Natural killer cell (primary cell): Measurements from ENCODE around the gene NFIA. TPM values are rescaled to one million over a fixed set of nuclear protein-coding genes. Genes with fewer than 3 reads are reported as not detected.

Source experiments
- ATAC-seq, 3 donors: fragments of 150-1000 bp in 2 of 3; fragments of 200-7000 bp in 1 of 3; cut with Tn5 transposase; 1 replicate in 1 of 3; 2 replicates in 2 of 3; pipeline ENCODE4 v1.10.0; 2021; ENCODE audit warnings: mild to moderate bottlenecking in 2 of 3, moderate library complexity in 2 of 3
- DNase-seq, 2 donors: peaks; one replicate each; pipeline versions ENCODE4 v3.0.0 to v3.0.0-alpha.2; 2013 to 2021; ENCODE audit warnings: mixed read lengths in 1 of 2
- H3K27ac ChIP-seq: one replicate; pipeline ENCODE4 v1.5.1; 2013; ENCODE audit warnings: mild to moderate bottlenecking, low read length
- H3K27me3 ChIP-seq: one replicate; pipeline ENCODE4 v1.6.1; 2013; ENCODE audit warnings: low read length; ENCODE audit not compliant: control insufficient read depth, insufficient read depth
- H3K36me3 ChIP-seq: one replicate; pipeline ENCODE4 v1.6.1; 2013; ENCODE audit warnings: low read length; ENCODE audit not compliant: control insufficient read depth, insufficient read depth
- H3K4me1 ChIP-seq: one replicate; pipeline ENCODE4 v1.6.1; 2013; ENCODE audit warnings: low read length; ENCODE audit not compliant: control insufficient read depth, insufficient read depth
- H3K4me3 ChIP-seq: one replicate; pipeline ENCODE4 v1.5.1; 2013; ENCODE audit warnings: low read length
- H3K9me3 ChIP-seq: one replicate; pipeline ENCODE4 v1.6.1; 2013; ENCODE audit warnings: low read length; ENCODE audit not compliant: control insufficient read depth, insufficient read depth
- H3K27ac Mint-ChIP-seq, 2 donors: one replicate each; pipeline ENCODE4 v1.8.0; 2022; ENCODE audit warnings: mild to moderate bottlenecking in 2 of 2, mixed read lengths in 2 of 2, moderate library complexity in 1 of 2
- H3K27me3 Mint-ChIP-seq, 2 donors: one replicate each; pipeline ENCODE4 v1.8.0; 2022; ENCODE audit warnings: low read depth in 2 of 2, mixed read lengths in 2 of 2
- H3K36me3 Mint-ChIP-seq: one replicate; pipeline ENCODE4 v1.8.0; 2022; ENCODE audit warnings: mixed read lengths
- H3K4me1 Mint-ChIP-seq, 2 donors: one replicate each; pipeline ENCODE4 v1.8.0; 2022; ENCODE audit warnings: mixed read lengths in 2 of 2
- H3K4me3 Mint-ChIP-seq: one replicate; pipeline ENCODE4 v1.8.0; 2022; ENCODE audit warnings: mild to moderate bottlenecking, moderate library complexity, mixed read lengths
- H3K9me3 Mint-ChIP-seq, 2 donors: one replicate each; pipeline ENCODE4 v1.8.0; 2022; ENCODE audit warnings: mixed read lengths in 2 of 2
- WGBS: methylation state at CpG from one replicate; pipeline ENCODE4 v1.1.7; 2013; ENCODE audit warnings: missing lambda C conversion rate; ENCODE audit not compliant: insufficient coverage; 5-methylcytosine and 5-hydroxymethylcytosine counted together
- intact Hi-C: fragments of 100-400 bp; cut with micrococcal nuclease; formaldehyde crosslinking; loops from one replicate; pipeline ENCODE4 v1.14.2; 2022
- total RNA-seq, 4 donors: library from RNA; stranded (reverse); fragments of 120-200 nt in 1 of 4; gene quantifications; one replicate each; pipeline versions ENCODE4 v1.2.3 to v1.2.4, GENCODE V29; 2013 to 2022
- TF ChIP-seq, protein P1 (sequence below): fragments of 200-600 bp; IDR thresholded peaks from one replicate; pipeline ENCODE4 v1.8.0; 2022; ENCODE audit warnings: antibody characterized with exemption

The NFIA gene
- total RNA-seq, 3 donors from 2014 or later (not counting 1 experiment from before 2014, with no cell fraction given), result 3.5 to 6.5 (median 3.6) TPM

DNA sequence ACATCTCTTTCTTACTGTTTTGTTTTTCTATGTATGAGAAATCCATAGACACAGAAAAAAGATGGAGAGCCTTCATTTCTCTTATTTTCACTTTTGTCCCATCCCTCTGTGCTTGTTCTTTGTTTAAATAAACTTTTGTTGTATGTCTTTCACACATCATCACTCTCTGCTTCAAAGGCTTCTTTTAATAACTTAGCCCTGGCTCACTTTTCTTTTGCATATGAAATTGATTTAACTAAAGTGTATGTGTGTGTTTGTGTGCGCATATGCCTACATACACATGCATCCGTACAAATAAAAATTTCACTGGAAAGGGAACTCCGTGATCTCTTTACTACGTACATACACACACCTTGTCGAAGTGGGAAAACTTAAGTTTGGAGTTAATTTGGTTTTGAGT is 168.6 kb downstream of the NFIA start:
- no peak overlapping the region for H3K4me3 ChIP-seq
- no peak overlapping the region for H3K27ac Mint-ChIP-seq
- H3K4me3 Mint-ChIP-seq, result no peak overlapping the region
- H3K27ac ChIP-seq, result no peak overlapping the region
- H3K9me3 ChIP-seq, result no peaks in the 10 kb centered on the region
- H3K27me3 Mint-ChIP-seq, result peaks cover 15 to 53% of the 10 kb centered on the region in 2 donors
- no peaks in the 10 kb centered on the region for H3K36me3 Mint-ChIP-seq
- DNase-seq (no peak), ATAC-seq (no peak)
- no peaks in the 10 kb centered on the region for H3K36me3 ChIP-seq
- intact Hi-C loops, result no loop called here
- peaks cover 8% of the 10 kb centered on the region for H3K4me1 ChIP-seq
- H3K9me3 Mint-ChIP-seq, result no peaks in the 10 kb centered on the region
- no peaks in the 10 kb centered on the region for H3K27me3 ChIP-seq
- WGBS, result 90% methylated on average over 2 of the region's 5 CpGs
- TF ChIP-seq, protein P1, sequence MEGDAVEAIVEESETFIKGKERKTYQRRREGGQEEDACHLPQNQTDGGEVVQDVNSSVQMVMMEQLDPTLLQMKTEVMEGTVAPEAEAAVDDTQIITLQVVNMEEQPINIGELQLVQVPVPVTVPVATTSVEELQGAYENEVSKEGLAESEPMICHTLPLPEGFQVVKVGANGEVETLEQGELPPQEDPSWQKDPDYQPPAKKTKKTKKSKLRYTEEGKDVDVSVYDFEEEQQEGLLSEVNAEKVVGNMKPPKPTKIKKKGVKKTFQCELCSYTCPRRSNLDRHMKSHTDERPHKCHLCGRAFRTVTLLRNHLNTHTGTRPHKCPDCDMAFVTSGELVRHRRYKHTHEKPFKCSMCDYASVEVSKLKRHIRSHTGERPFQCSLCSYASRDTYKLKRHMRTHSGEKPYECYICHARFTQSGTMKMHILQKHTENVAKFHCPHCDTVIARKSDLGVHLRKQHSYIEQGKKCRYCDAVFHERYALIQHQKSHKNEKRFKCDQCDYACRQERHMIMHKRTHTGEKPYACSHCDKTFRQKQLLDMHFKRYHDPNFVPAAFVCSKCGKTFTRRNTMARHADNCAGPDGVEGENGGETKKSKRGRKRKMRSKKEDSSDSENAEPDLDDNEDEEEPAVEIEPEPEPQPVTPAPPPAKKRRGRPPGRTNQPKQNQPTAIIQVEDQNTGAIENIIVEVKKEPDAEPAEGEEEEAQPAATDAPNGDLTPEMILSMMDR, result no peak
- H3K4me1 Mint-ChIP-seq, result peaks cover 28 to 32% of the 10 kb centered on the region in 2 donors

DNA sequence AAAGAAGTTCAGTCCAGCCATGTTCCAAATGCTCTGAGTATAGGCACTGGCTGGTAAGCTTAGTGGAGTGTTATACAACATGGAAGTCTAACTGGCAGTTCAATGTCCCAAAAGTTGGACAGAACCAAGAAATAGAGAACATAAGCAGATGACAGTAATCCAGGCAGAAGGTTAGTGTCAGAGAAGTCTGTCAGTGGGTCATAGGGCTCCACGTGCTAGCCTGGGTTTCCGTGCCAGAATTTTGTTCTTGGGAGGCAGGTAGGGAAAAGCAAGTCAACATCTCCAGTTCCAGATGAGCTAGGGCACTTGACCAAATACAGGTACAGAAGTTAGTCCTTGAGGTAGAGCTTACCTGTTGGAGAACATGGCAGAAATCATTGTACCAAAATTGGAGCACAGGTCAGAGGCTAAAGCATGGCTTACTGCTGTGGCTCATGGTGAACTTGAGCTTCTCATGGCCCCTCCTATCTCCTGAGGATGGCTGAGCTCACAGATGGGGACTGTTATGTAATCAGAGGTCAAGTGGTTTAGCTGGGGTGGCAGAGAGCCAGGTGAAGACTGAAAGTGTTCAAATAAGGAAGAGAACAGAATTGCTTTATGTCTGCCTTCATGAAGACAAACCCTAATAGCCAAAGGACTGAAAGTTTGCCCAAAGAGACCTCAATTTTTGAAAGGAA is 170.8 kb downstream of the NFIA start:
- peak overlapping the region in 1 of 2 donors; percentile 35 for H3K27ac Mint-ChIP-seq
- Histone ChIP-seq H3K36me3 (no peaks in the 10 kb centered on the region), H3K9me3 (no peaks in the 10 kb centered on the region), H3K4me3 (no peak overlapping the region), H3K4me1 (peaks cover 9% of the 10 kb centered on the region), H3K27ac (no peak overlapping the region), H3K27me3 (no peaks in the 10 kb centered on the region)
- WGBS, result 98% methylated on average over 2 of the region's 2 CpGs
- H3K36me3 Mint-ChIP-seq, result no peaks in the 10 kb centered on the region
- H3K27me3 Mint-ChIP-seq, result peaks cover 20 to 68% of the 10 kb centered on the region in 2 donors
- H3K4me3 Mint-ChIP-seq, result no peak overlapping the region
- intact Hi-C loops, result no loop called here
- DNase-seq (peak in 1 of 2 donors; percentile 44), ATAC-seq (peak in 2 of 3 donors; percentile 32 to 62)
- peaks cover 28 to 32% of the 10 kb centered on the region in 2 donors for H3K4me1 Mint-ChIP-seq
- no peaks in the 10 kb centered on the region for H3K9me3 Mint-ChIP-seq
- TF ChIP-seq, protein P1, result no peak

DNA sequence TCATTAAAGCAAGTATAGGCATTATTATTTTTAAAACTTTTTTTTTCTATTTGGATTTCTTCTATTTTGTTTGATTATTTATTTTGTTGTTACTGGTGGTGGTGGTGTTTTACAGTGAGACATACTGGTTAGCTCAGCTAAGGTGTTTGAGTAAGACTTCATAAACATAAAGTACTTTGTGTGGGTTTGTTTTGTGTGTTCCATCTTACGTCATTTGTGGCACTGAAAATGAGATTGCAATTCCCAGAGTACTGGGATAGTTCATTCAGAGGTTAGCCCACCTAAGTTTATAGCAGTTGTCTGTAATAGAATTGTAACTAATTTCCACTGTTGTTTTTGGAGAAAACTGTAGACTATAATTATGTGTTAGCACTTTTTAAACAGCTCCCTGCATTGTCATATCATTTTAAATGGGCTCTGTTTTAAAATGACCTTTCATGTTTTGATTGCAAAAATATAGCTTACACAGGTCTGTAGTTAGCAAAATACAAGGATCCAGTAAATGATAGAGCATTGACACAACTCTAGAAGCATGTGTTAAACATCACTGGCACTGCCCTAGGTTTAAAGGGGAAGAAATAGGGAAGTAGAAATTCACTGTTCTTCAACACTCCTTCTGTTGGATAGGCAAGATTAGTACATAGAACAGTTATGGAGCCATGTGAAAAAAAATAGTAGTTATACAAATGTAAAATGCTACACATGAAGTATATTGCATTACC is 171.7 kb downstream of the NFIA start:
- peaks cover 28 to 32% of the 10 kb centered on the region in 2 donors for H3K4me1 Mint-ChIP-seq
- H3K9me3 ChIP-seq, result no peaks in the 10 kb centered on the region
- H3K4me3 Mint-ChIP-seq, result peak overlapping the region; percentile 83
- DNase-seq (no peak), ATAC-seq (no peak)
- TF ChIP-seq, protein P1, result no peak
- H3K27me3 Mint-ChIP-seq, result peaks cover 17 to 69% of the 10 kb centered on the region in 2 donors
- no peaks in the 10 kb centered on the region for H3K36me3 Mint-ChIP-seq
- H3K27ac ChIP-seq, result no peak overlapping the region
- no peaks in the 10 kb centered on the region for H3K9me3 Mint-ChIP-seq
- H3K4me1 ChIP-seq, result peaks cover 9% of the 10 kb centered on the region
- H3K36me3 ChIP-seq, result no peaks in the 10 kb centered on the region
- 79% methylated on average over 1 of the region's 1 CpG for WGBS
- intact Hi-C loops, result no loop called here
- H3K27me3 ChIP-seq, result no peaks in the 10 kb centered on the region
- peak overlapping the region in 1 of 2 donors; percentile 31 for H3K27ac Mint-ChIP-seq
- H3K4me3 ChIP-seq, result no peak overlapping the region
